ENCODE results near the gene DROSHA.

Gene DROSHA

GRCh38 chr5:31410089-31410488, 121.8 kb downstream of the DROSHA start:
- H4K8ac ChIP-seq (ENCODE audit: low read length) = no peak overlapping the region
- no peak overlapping the region for H3K9ac ChIP-seq (ENCODE audit: low read length)
- no peaks in the 10 kb centered on the region for H3K9me3 ChIP-seq (ENCODE audit: control insufficient read depth, low read length)
- no peak overlapping the region for H3K27ac ChIP-seq (ENCODE audit: low read length, poor library complexity, severe bottlenecking)
- H2BK12ac ChIP-seq (ENCODE audit: low read length in 2 of 2) = no peak overlapping the region
- peaks cover 13% of the 10 kb centered on the region for H3K4me1 ChIP-seq (ENCODE audit: control insufficient read depth, insufficient read depth, low read depth, low read length)
- no peak overlapping the region for H2BK120ac ChIP-seq (ENCODE audit: low read depth, low read length)
- H3K14ac ChIP-seq (ENCODE audit: low read length in 2 of 2) = no peak overlapping the region
- no peak overlapping the region for H2BK5ac ChIP-seq (ENCODE audit: low read depth, low read length, poor library complexity, severe bottlenecking)
- H2AK5ac ChIP-seq (ENCODE audit: low read length, severe bottlenecking) = no peak overlapping the region
- H3K4me2 ChIP-seq (ENCODE audit: low read length, poor library complexity, severe bottlenecking) = no peak overlapping the region
- WGBS = no CpG with 5 or more reads among the region's 5 CpGs
- H3K79me1 ChIP-seq (replicated peaks; ENCODE audit: low read length, poor library complexity, severe bottlenecking) = peaks cover 15% of the 10 kb centered on the region
- H3K27me3 ChIP-seq (ENCODE audit: control insufficient read depth in 1 of 2, insufficient read depth in 1 of 2, low read length in 2 of 2) = no peaks in the 10 kb centered on the region
- no peak overlapping the region for H3K4me3 ChIP-seq (ENCODE audit: insufficient read depth in 1 of 2, low read depth in 1 of 2, low read length in 2 of 2)
- H3K23ac ChIP-seq (ENCODE audit: low read length in 2 of 2) = no peak overlapping the region
- no peak overlapping the region for H2BK15ac ChIP-seq (ENCODE audit: low read depth, poor library complexity, severe bottlenecking)
- H4K91ac ChIP-seq (ENCODE audit: low read length) = no peak overlapping the region
- H3K4ac ChIP-seq (ENCODE audit: low read depth in 1 of 2, low read length in 2 of 2) = no peak overlapping the region
- no peak for DNase-seq
- H3K36me3 ChIP-seq (ENCODE audit: control insufficient read depth in 1 of 2, insufficient read depth in 2 of 2, low read depth in 1 of 2, low read length in 2 of 2) = peaks cover 13 to 46% of the 10 kb centered on the region in 2 experiments
- no peak overlapping the region for H2AFZ ChIP-seq (ENCODE audit: low read depth, low read length)
- H3K18ac ChIP-seq (ENCODE audit: low read depth in 1 of 2, low read length in 2 of 2) = no peak overlapping the region

DNA sequence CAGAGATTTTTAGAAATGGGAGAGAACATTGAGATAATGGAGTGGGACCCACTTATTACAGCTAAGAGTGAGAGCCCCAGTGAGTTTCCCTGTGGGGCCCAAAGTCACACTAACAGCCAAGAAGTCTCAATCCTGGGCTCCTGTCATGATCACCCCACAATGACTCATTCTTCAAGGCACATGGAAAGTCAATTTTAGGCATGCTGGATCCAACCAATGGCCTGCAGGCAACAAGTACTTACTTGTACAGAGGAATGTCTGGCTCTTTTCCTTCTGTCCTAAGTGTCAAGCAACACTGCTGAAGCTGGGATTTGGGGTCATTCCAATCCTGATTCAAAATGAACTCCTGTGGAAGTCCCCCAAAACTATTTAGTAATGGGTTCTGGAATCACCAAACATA, 123.1 kb downstream of the DROSHA start:
- H3K27ac ChIP-seq (ENCODE audit: low read length, poor library complexity, severe bottlenecking) = peak overlapping the region; percentile 73
- no peak overlapping the region for H3K4ac ChIP-seq (ENCODE audit: low read depth in 1 of 2, low read length in 2 of 2)
- H3K4me2 ChIP-seq (ENCODE audit: low read length, poor library complexity, severe bottlenecking) = no peak overlapping the region
- H2BK15ac ChIP-seq (ENCODE audit: low read depth, poor library complexity, severe bottlenecking) = no peak overlapping the region
- H2AFZ ChIP-seq (ENCODE audit: low read depth, low read length) = no peak overlapping the region
- peaks cover 16% of the 10 kb centered on the region for H3K79me1 ChIP-seq (replicated peaks; ENCODE audit: low read length, poor library complexity, severe bottlenecking)
- H3K4me1 ChIP-seq (ENCODE audit: control insufficient read depth, insufficient read depth, low read depth, low read length) = peaks cover 11% of the 10 kb centered on the region
- no peak overlapping the region for H2BK12ac ChIP-seq (ENCODE audit: low read length in 2 of 2)
- no peaks in the 10 kb centered on the region for H3K27me3 ChIP-seq (ENCODE audit: control insufficient read depth in 1 of 2, insufficient read depth in 1 of 2, low read length in 2 of 2)
- H3K9me3 ChIP-seq (ENCODE audit: control insufficient read depth, low read length) = no peaks in the 10 kb centered on the region
- no peak overlapping the region for H3K18ac ChIP-seq (ENCODE audit: low read depth in 1 of 2, low read length in 2 of 2)
- no peak overlapping the region for H3K9ac ChIP-seq (ENCODE audit: low read length)
- no peak overlapping the region for H4K91ac ChIP-seq (ENCODE audit: low read length)
- no peak overlapping the region for H3K23ac ChIP-seq (ENCODE audit: low read length in 2 of 2)
- peaks cover 15 to 50% of the 10 kb centered on the region in 2 experiments for H3K36me3 ChIP-seq (ENCODE audit: control insufficient read depth in 1 of 2, insufficient read depth in 2 of 2, low read depth in 1 of 2, low read length in 2 of 2)
- H2BK120ac ChIP-seq (ENCODE audit: low read depth, low read length) = no peak overlapping the region
- DNase-seq = peak; percentile 64
- no peak overlapping the region for H4K8ac ChIP-seq (ENCODE audit: low read length)
- H2AK5ac ChIP-seq (ENCODE audit: low read length, severe bottlenecking) = peak overlapping the region; percentile 76
- H3K4me3 ChIP-seq (ENCODE audit: insufficient read depth in 1 of 2, low read depth in 1 of 2, low read length in 2 of 2) = no peak overlapping the region
- no peak overlapping the region for H2BK5ac ChIP-seq (ENCODE audit: low read depth, low read length, poor library complexity, severe bottlenecking)
- no peak overlapping the region for H3K14ac ChIP-seq (ENCODE audit: low read length in 2 of 2)

DNA sequence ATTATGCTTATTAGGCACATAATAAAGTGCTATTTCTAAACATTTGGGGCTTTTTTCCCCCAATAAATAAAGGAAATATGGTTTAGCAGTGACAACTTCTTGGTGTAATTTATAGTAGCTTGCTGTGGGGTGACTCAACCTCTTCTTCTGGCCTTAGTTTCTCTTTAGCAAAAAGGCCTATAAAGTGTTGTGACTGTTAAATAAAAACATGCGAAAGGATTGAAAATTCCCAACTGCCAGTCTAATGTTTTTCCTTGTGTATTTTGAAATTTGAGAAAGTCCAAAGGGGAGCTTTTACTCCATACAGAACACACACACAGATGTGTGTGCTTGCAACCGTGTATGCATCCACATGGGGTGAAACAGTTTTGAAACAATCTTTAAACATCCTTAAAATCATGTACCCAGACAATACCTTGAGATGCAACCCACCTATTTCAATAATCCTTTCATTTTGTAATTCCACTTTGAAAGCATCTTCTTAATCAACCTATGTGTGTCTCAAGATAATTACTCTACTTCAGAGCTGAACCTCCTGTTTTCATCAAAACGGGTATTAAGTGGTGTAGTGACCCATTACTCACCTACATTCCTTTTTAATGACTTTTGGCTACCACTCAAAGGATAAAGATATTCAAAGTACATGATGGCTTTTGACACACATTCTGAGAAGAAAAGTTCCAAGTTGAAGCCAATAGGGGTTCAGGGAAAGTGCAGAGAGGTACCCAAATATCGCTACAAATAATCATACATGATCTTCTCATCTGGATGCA, 123.8 kb downstream of the DROSHA start:
- Histone ChIP-seq H3K4me2 (ENCODE audit: low read length, poor library complexity, severe bottlenecking) (no peak overlapping the region), H3K14ac (ENCODE audit: low read length in 2 of 2) (no peak overlapping the region), H4K91ac (ENCODE audit: low read length) (no peak overlapping the region), H3K18ac (ENCODE audit: low read depth in 1 of 2, low read length in 2 of 2) (no peak overlapping the region), H3K4me3 (ENCODE audit: insufficient read depth in 1 of 2, low read depth in 1 of 2, low read length in 2 of 2) (no peak overlapping the region), H3K27me3 (ENCODE audit: control insufficient read depth in 1 of 2, insufficient read depth in 1 of 2, low read length in 2 of 2) (no peaks in the 10 kb centered on the region), H2AK5ac (ENCODE audit: low read length, severe bottlenecking) (no peak overlapping the region), H2BK15ac (ENCODE audit: low read depth, poor library complexity, severe bottlenecking) (no peak overlapping the region), H2AFZ (ENCODE audit: low read depth, low read length) (no peak overlapping the region), H2BK5ac (ENCODE audit: low read depth, low read length, poor library complexity, severe bottlenecking) (no peak overlapping the region), H3K27ac (ENCODE audit: low read length, poor library complexity, severe bottlenecking) (peak overlapping the region; percentile 73), H3K4me1 (ENCODE audit: control insufficient read depth, insufficient read depth, low read depth, low read length) (peaks cover 8% of the 10 kb centered on the region), H3K79me1 (replicated peaks; ENCODE audit: low read length, poor library complexity, severe bottlenecking) (peaks cover 11% of the 10 kb centered on the region), H4K8ac (ENCODE audit: low read length) (no peak overlapping the region), H2BK12ac (ENCODE audit: low read length in 2 of 2) (no peak overlapping the region), H2BK120ac (ENCODE audit: low read depth, low read length) (no peak overlapping the region), H3K4ac (ENCODE audit: low read depth in 1 of 2, low read length in 2 of 2) (no peak overlapping the region), H3K36me3 (ENCODE audit: control insufficient read depth in 1 of 2, insufficient read depth in 2 of 2, low read depth in 1 of 2, low read length in 2 of 2) (peaks cover 14 to 50% of the 10 kb centered on the region in 2 experiments), H3K9ac (ENCODE audit: low read length) (no peak overlapping the region), H3K23ac (ENCODE audit: low read length in 2 of 2) (no peak overlapping the region), H3K9me3 (ENCODE audit: control insufficient read depth, low read length) (no peaks in the 10 kb centered on the region)
- DNase-seq = peak; percentile 30
- 76% methylated on average over 3 of the region's 4 CpGs for WGBS

DNA sequence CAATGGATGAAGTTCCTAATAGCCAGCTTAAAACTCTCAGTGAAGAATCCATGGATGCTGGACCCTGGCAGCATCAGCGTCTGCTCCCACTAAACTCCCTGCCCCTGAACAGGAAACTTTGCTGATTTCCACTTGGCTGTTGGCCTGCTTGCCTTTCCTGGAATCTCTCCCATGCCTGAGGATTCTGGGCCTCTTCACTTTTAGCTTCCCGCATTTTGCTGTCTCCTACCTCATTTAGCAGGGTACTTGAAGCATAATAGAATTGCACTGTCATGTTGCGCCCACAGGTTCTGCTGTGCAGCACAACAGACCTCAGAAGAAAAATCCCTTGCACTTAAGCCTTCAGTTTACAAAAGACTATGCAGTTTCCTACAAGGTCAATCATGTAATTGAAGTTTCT, 127.6 kb downstream of the DROSHA start:
- Histone ChIP-seq H4K91ac (ENCODE audit: low read length) (no peak overlapping the region), H2BK15ac (ENCODE audit: low read depth, poor library complexity, severe bottlenecking) (no peak overlapping the region), H3K4ac (ENCODE audit: low read depth in 1 of 2, low read length in 2 of 2) (no peak overlapping the region), H3K9me3 (ENCODE audit: control insufficient read depth, low read length) (no peaks in the 10 kb centered on the region), H3K4me3 (ENCODE audit: insufficient read depth in 1 of 2, low read depth in 1 of 2, low read length in 2 of 2) (no peak overlapping the region), H3K4me1 (ENCODE audit: control insufficient read depth, insufficient read depth, low read depth, low read length) (peaks cover 2% of the 10 kb centered on the region), H2BK5ac (ENCODE audit: low read depth, low read length, poor library complexity, severe bottlenecking) (no peak overlapping the region), H3K27ac (ENCODE audit: low read length, poor library complexity, severe bottlenecking) (no peak overlapping the region), H4K8ac (ENCODE audit: low read length) (no peak overlapping the region), H3K9ac (ENCODE audit: low read length) (no peak overlapping the region), H2AFZ (ENCODE audit: low read depth, low read length) (no peak overlapping the region), H3K79me1 (replicated peaks; ENCODE audit: low read length, poor library complexity, severe bottlenecking) (peaks cover 4% of the 10 kb centered on the region), H3K36me3 (ENCODE audit: control insufficient read depth in 1 of 2, insufficient read depth in 2 of 2, low read depth in 1 of 2, low read length in 2 of 2) (peaks cover 9 to 52% of the 10 kb centered on the region in 2 experiments), H3K4me2 (ENCODE audit: low read length, poor library complexity, severe bottlenecking) (no peak overlapping the region), H2BK12ac (ENCODE audit: low read length in 2 of 2) (no peak overlapping the region), H3K23ac (ENCODE audit: low read length in 2 of 2) (peak overlapping the region in 1 of 2 experiments; percentile 40), H2BK120ac (ENCODE audit: low read depth, low read length) (no peak overlapping the region), H3K27me3 (ENCODE audit: control insufficient read depth in 1 of 2, insufficient read depth in 1 of 2, low read length in 2 of 2) (no peaks in the 10 kb centered on the region), H3K18ac (ENCODE audit: low read depth in 1 of 2, low read length in 2 of 2) (no peak overlapping the region), H3K14ac (ENCODE audit: low read length in 2 of 2) (no peak overlapping the region), H2AK5ac (ENCODE audit: low read length, severe bottlenecking) (no peak overlapping the region)
- WGBS = over 99% methylated on average over 3 of the region's 3 CpGs
- no peak for DNase-seq

Data from mesenchymal stem cell (in vitro differentiated cells and primary cell).